HL-60 (cell line): Measurements from ENCODE around the gene C4orf54.

ENCODE experiments used
- GABPA ChIP-seq: IDR thresholded peaks from 2 replicates; pipeline ENCODE4 v1.6.1; 2012; ENCODE audit warnings: low read depth
- POLR2AphosphoS5 ChIP-seq: IDR thresholded peaks from 2 replicates; pipeline ENCODE4 v1.6.1; 2012; ENCODE audit warnings: low read depth
- SPI1 ChIP-seq: IDR thresholded peaks from 2 replicates; pipeline ENCODE4 v1.6.1; 2012; ENCODE audit warnings: low read depth, mild to moderate bottlenecking, borderline replicate concordance
- TF ChIP-seq, protein P1 (sequence below): IDR thresholded peaks from one replicate; pipeline ENCODE4 v1.5.1; 2011; ENCODE audit warnings: low read length, control low read depth, inconsistent platforms; ENCODE audit not compliant: insufficient read depth

DNA sequence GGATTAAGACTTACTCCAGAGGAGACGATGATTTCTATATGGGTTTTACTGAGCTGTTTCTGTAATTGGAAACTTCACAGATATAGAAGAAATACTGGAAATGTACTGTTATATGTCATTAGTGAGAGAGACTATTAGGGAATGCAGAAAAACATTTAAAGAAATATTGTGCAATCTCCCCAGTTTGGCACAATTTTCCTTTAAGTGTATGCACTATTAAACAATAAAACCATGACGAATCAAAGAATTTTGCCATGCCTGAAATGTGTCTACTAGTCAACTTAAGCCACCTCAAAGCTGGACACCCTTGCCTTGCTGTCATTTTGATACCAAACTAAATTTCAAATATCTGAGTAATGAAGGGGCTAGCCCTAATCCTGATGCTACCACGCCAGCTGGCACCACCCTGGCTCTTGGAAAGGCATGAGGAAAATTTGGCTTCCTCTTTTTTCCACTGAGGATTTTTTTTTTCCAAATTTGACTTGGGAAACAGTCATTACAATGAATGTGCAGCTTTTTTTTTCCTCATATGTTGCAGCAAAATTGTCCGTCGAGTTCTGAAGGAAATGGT lies 46.9 kb downstream of the C4orf54 start:
- TF ChIP-seq, protein P1, sequence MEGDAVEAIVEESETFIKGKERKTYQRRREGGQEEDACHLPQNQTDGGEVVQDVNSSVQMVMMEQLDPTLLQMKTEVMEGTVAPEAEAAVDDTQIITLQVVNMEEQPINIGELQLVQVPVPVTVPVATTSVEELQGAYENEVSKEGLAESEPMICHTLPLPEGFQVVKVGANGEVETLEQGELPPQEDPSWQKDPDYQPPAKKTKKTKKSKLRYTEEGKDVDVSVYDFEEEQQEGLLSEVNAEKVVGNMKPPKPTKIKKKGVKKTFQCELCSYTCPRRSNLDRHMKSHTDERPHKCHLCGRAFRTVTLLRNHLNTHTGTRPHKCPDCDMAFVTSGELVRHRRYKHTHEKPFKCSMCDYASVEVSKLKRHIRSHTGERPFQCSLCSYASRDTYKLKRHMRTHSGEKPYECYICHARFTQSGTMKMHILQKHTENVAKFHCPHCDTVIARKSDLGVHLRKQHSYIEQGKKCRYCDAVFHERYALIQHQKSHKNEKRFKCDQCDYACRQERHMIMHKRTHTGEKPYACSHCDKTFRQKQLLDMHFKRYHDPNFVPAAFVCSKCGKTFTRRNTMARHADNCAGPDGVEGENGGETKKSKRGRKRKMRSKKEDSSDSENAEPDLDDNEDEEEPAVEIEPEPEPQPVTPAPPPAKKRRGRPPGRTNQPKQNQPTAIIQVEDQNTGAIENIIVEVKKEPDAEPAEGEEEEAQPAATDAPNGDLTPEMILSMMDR = no peak
- no peak for TF ChIP-seq POLR2AphosphoS5
- TF ChIP-seq GABPA = no peak
- no peak for TF ChIP-seq SPI1
